ENCODE measurements around the gene SORL1.
"Not testable (repeated sequence)": the region's sequence is repeated elsewhere in the genome, so short reads cannot be mapped to it uniquely, and the experiment has no call there.

Gene SORL1

GRCh38 chr11:121625777-121626506 is 173.8 kb downstream of the SORL1 start:
- no peak for DNase-seq (ENCODE audit: low spot score)

GRCh38 chr11:121626507-121626875 is 174.4 kb downstream of the SORL1 start:
- no peak for DNase-seq (ENCODE audit: low spot score)

- DNase-seq (ENCODE audit: low spot score) = no peak
Measured at GRCh38 chr11:121626980-121627379, 174.9 kb downstream of the SORL1 start.

GRCh38 chr11:121630041-121630440 is 177.9 kb downstream of the SORL1 start:
- no peak for DNase-seq (ENCODE audit: low spot score)

- no peak for DNase-seq (ENCODE audit: low spot score)
Measured at GRCh38 chr11:121631456-121631855, 179.3 kb downstream of the SORL1 start.

- DNase-seq (ENCODE audit: low spot score) = no peak
Measured at GRCh38 chr11:121634273-121634672, 182.2 kb downstream of the SORL1 start.

- no peak for DNase-seq (ENCODE audit: low spot score)
Measured at GRCh38 chr11:121634889-121635288, 182.8 kb downstream of the SORL1 start.

- DNase-seq (ENCODE audit: low spot score) = no peak
Measured at GRCh38 chr11:121636081-121636799, 184.1 kb downstream of the SORL1 start.

GRCh38 chr11:121636800-121637176 is 184.7 kb downstream of the SORL1 start:
- no peak for DNase-seq (ENCODE audit: low spot score)

- not testable (repeated sequence) for DNase-seq (ENCODE audit: low spot score)
Measured at GRCh38 chr11:121637587-121637986, 185.5 kb downstream of the SORL1 start.

- peak; percentile 54 for DNase-seq (ENCODE audit: low spot score)
Measured at GRCh38 chr11:121643479-121644186, 191.5 kb downstream of the SORL1 start.

- DNase-seq (ENCODE audit: low spot score) = no peak
Measured at GRCh38 chr11:121644187-121644512, 192.0 kb downstream of the SORL1 start.

- DNase-seq (ENCODE audit: low spot score) = no peak
Measured at GRCh38 chr11:121645001-121645400, 192.9 kb downstream of the SORL1 start.

GRCh38 chr11:121645596-121645995 is 193.5 kb downstream of the SORL1 start:
- no peak for DNase-seq (ENCODE audit: low spot score)

GRCh38 chr11:121648306-121648705 is 196.2 kb downstream of the SORL1 start:
- DNase-seq (ENCODE audit: low spot score) = no peak

GRCh38 chr11:121649798-121650197 is 197.7 kb downstream of the SORL1 start:
- DNase-seq (ENCODE audit: low spot score) = no peak

- no peak for DNase-seq (ENCODE audit: low spot score)
Measured at GRCh38 chr11:121650351-121651256, 198.5 kb downstream of the SORL1 start.

- no peak for DNase-seq (ENCODE audit: low spot score)
Measured at GRCh38 chr11:121651257-121651605, 199.1 kb downstream of the SORL1 start.

GRCh38 chr11:121652971-121653370 is 200.9 kb downstream of the SORL1 start:
- DNase-seq (ENCODE audit: low spot score) = peak; percentile 43

GRCh38 chr11:121654259-121654842 is 202.2 kb downstream of the SORL1 start:
- no peak for DNase-seq (ENCODE audit: low spot score)

GRCh38 chr11:121654843-121655536 is 202.9 kb downstream of the SORL1 start:
- DNase-seq (ENCODE audit: low spot score) = no peak

Measured in SK-N-DZ (cell line).